Chondrocyte (in vitro differentiated cells): ENCODE results near the gene ARL6IP6. TPM values are rescaled to one million over a fixed set of nuclear protein-coding genes. Genes with fewer than 3 reads are reported as not detected.

Source experiments
- DNase-seq: peaks from one replicate; pipeline ENCODE4 v3.0.0; 2021; ENCODE audit warnings: mixed read lengths, low spot score
- H3K27ac Mint-ChIP-seq: one replicate; pipeline ENCODE4 v1.8.0; 2021; ENCODE audit warnings: mild to moderate bottlenecking, moderate library complexity, mixed read lengths; ENCODE audit not compliant: unreplicated experiment
- H3K27me3 Mint-ChIP-seq: 2 replicates; pipeline ENCODE4 v1.8.0; 2021; ENCODE audit warnings: low read depth, mixed read lengths
- H3K36me3 Mint-ChIP-seq: 2 replicates; pipeline ENCODE4 v1.8.0; 2021; ENCODE audit warnings: low read depth, mixed read lengths
- H3K4me1 Mint-ChIP-seq: 2 replicates; pipeline ENCODE4 v1.8.0; 2021; ENCODE audit warnings: low read depth, mild to moderate bottlenecking, mixed read lengths
- H3K4me3 Mint-ChIP-seq: one replicate; pipeline ENCODE4 v1.8.0; 2021; ENCODE audit warnings: mild to moderate bottlenecking, moderate library complexity, mixed read lengths; ENCODE audit not compliant: unreplicated experiment
- H3K9me3 Mint-ChIP-seq: 2 replicates; pipeline ENCODE4 v1.8.0; 2021; ENCODE audit warnings: low read depth, mixed read lengths
- total RNA-seq: library from RNA; stranded (reverse); gene quantifications from 3 replicates; pipeline ENCODE4 v1.2.1, GENCODE V29; 2021
- TF ChIP-seq, protein P1 (sequence below): fragments of 200-600 bp; sonication (generic); IDR thresholded peaks from 2 replicates; pipeline ENCODE4 v1.5.0; 2021; ENCODE audit warnings: antibody characterized with exemption, mild to moderate bottlenecking, moderate library complexity

The ARL6IP6 gene
- total RNA-seq, 1 donor from 2014 or later: 17.6 TPM

- Mint-ChIP-seq H3K27me3 (peaks cover 11% of the 10 kb centered on the region), H3K4me3 (no peak overlapping the region), H3K36me3 (no peaks in the 10 kb centered on the region), H3K27ac (no peak overlapping the region), H3K4me1 (no peaks in the 10 kb centered on the region), H3K9me3 (no peaks in the 10 kb centered on the region)
- DNase-seq: no peak
- TF ChIP-seq, protein P1, sequence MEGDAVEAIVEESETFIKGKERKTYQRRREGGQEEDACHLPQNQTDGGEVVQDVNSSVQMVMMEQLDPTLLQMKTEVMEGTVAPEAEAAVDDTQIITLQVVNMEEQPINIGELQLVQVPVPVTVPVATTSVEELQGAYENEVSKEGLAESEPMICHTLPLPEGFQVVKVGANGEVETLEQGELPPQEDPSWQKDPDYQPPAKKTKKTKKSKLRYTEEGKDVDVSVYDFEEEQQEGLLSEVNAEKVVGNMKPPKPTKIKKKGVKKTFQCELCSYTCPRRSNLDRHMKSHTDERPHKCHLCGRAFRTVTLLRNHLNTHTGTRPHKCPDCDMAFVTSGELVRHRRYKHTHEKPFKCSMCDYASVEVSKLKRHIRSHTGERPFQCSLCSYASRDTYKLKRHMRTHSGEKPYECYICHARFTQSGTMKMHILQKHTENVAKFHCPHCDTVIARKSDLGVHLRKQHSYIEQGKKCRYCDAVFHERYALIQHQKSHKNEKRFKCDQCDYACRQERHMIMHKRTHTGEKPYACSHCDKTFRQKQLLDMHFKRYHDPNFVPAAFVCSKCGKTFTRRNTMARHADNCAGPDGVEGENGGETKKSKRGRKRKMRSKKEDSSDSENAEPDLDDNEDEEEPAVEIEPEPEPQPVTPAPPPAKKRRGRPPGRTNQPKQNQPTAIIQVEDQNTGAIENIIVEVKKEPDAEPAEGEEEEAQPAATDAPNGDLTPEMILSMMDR: no peak
Measured at GRCh38 chr2:152796941-152797340, 78.5 kb downstream of the ARL6IP6 start.

DNA sequence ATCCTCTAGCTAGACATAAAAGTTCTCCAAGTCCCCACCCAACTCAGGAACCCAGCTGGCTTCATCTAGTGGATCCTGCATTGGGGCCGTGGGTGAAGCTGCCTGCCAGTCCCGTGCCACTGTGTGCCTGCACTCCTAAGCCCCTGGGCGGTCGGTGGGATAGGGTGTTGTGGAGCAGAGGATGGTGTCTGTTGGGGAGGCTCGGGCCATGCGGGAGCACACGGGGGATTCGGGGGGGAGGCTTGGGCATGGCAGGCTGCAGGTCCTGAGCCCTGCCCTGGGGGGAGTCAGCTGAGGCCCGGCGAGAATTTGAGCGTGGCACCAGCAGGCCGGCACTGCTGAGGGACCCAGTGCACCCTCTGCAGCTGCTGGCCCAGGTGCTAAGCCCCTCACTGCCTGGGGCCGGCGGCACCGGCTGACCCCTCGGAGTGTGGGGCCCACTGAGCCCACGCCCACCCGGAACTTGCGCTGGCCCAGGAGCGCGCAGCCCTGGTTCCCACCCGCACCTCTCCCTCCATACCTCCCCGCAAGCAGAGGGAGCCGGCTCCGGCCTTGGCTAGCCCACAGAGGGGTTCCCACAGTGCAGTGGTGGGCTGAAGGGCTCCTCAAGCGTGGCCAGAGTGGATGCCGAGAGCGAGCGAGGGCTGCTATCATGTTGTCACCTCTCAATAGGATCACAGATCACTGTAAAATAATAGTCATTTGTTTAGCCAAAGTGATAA is 86.4 kb downstream of the ARL6IP6 start:
- no peaks in the 10 kb centered on the region for H3K4me1 Mint-ChIP-seq

DNA sequence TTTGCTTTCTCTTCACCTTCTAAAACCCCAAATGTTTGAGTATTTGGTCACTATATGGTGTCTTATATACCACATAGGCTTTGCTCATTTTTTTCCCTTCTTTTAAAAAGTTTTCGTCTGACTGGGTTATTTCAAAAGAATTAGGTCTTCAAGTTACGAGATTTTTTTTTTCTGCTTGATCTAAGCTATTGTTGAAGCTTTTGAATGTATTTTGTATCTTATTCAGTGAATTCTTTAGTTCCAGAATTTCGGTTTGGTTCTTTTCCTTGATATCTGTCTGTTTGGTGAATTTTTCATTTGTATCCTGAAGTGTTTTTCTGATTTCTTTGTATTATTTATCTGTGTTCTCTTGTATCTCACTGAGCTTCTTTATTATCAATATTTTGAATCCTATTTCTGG is 93.5 kb downstream of the ARL6IP6 start:
- DNase-seq: no peak
- H3K36me3 Mint-ChIP-seq: peaks cover 2% of the 10 kb centered on the region
- no peak overlapping the region for H3K4me3 Mint-ChIP-seq
- H3K4me1 Mint-ChIP-seq: no peaks in the 10 kb centered on the region
- H3K9me3 Mint-ChIP-seq: peaks cover 18% of the 10 kb centered on the region
- TF ChIP-seq, protein P1: no peak
- H3K27ac Mint-ChIP-seq: no peak overlapping the region
- peaks cover 12% of the 10 kb centered on the region for H3K27me3 Mint-ChIP-seq

More for the DNA sequence above, 86.4 kb downstream of the ARL6IP6 start:
- Mint-ChIP-seq H3K4me3 (no peak overlapping the region), H3K9me3 (no peaks in the 10 kb centered on the region), H3K27me3 (peaks cover 17% of the 10 kb centered on the region), H3K27ac (no peak overlapping the region), H3K36me3 (no peaks in the 10 kb centered on the region)
- TF ChIP-seq, protein P1: no peak
- DNase-seq: no peak

Other genes starting within 250 kb of the ARL6IP6 start
- 62.5 to 69.7 TPM (median 67.6 TPM) in 3 replicates for gene PRPF40A, start 1.2 kb upstream of the ARL6IP6 start, total RNA-seq